Measurements from ENCODE around the gene RPS19.

RPS19 gene

DNA sequence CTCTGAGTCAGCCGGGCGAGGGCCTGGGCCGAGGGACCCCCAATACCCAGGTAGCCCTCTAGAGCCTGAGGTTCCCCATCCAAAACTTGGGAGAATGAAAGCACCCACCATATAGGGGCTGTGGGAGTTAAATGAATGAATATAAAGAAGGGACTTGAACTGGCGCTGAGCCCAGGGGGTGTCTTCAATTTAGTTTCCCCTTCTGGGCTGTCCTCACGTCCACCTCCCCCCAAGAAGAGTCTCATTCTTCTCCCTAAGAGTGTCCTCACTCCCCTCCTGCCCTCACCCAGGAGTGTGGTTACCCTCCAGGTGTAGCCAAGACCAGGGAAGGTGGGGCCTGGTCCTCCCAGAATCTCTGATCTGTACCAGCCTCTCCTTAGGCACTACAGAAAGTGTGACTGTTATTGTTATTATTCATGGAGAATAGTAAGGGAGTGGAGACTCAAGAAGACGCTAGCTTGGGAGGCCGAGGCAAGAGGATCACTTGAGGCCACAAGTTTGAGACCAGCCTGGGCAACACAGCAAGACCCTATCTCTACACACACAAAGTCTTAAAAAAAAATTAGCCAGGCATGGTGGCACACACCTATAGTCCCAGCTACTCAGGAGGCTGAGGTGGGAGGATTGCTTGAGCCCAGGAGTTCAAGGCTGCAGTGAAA is 19.7 kb downstream of the RPS19 start:
- no peak for DNase-seq

GRCh38 chr19:41880329-41880708 is 20.3 kb downstream of the RPS19 start:
- DNase-seq: no peak

DNA sequence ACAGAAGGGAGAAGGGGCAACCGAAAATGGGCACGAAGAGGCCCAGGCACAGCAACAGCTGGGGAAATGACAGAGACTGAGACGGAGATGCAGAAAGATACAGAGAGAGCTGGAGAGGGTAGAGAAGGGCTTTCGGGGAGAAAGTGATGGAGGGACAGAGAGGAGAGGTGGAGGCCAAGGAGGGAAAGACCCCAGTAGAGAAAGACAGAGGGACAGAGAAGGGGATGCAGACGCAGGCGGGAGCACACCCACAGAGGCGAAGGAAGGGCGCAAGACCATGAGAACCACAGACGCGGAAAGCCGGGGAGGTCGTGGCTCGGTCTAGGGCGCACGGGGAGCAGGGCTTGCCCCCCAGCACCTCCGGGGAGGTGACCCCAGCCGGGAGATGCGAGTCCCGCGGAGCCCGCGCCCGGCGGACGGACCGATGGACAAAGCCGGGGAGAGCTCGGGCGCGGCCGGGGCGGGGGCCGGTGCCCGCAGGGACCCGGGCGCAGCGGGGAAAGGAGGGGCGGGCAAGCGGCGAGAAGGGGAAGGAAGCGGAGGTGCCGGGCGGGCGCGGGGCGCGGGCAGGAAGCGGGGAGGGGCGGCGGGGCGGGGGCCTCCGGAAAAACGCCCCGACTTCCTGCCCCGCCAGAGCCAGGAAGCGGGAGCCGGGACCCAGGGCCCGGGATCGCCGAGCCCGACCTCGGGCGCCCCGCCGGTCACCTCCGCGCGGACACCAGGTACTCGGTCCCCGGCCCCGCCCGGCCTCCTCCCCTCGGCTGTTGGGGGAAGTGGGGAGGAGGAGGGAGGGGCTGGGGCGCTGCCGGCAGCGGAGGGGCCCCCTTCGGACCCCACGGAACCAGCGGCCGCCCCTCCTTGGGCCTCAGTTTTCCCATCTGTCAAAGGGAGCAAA is 22.8 kb downstream of the RPS19 start, which contains the start of gene ARHGEF1:
TSS of gene ARHGEF1 (plus strand) at position 617 of the 895 bp plus-strand sequence. CDS start 4,899 bp downstream, outside the sequence.
- no peak for DNase-seq

- DNase-seq: no peak
Observed at GRCh38 chr19:41883463-41883820, 23.4 kb downstream of the RPS19 start.

DNA sequence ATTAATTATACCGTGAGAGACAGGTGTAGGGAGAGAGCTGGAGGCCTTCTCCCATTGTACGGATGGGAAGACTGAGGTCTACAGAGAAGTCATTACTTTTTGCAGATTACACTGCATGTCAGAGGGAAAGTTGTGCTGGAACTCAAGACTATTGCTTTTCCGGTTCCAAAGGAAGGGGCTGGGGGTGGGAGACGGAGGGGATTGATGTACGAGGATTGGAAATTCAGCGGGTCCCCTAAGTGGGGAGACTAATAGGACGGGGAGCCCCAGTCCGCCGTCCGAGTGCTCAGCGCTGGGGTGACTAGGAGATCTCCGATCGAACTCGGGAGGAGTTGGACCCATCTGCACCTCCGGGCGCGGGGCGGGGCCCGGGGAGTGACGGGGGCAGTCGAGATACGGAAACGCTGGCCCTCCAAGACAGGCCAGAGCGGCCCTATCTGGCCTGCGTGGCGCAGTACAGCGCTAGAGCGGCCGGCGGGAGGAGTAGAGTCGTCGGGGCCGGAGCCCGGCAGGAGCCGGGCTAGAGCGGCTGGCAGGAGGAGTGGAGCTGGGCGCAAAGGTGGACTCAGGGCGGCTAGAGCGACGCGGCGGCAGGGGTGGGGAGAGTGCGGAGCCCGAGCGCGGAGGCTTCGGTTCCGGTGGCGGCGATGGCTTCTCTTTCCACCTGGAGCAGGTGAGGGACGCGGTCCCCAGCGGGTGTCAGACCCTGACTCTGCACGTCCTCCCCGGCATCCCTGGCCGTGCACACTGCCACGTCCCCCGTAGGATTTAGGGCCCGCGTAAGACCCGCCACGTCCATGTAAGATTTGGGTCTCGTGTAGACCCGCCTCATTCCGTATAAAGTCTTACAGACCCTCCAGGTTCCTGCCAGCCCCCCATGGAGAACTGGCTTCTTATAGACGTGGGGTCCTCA is 24.0 kb downstream of the RPS19 start:
- peak; percentile 97 for DNase-seq

- no peak for DNase-seq
Observed at GRCh38 chr19:41886761-41887710, 27.0 kb downstream of the RPS19 start.

DNA sequence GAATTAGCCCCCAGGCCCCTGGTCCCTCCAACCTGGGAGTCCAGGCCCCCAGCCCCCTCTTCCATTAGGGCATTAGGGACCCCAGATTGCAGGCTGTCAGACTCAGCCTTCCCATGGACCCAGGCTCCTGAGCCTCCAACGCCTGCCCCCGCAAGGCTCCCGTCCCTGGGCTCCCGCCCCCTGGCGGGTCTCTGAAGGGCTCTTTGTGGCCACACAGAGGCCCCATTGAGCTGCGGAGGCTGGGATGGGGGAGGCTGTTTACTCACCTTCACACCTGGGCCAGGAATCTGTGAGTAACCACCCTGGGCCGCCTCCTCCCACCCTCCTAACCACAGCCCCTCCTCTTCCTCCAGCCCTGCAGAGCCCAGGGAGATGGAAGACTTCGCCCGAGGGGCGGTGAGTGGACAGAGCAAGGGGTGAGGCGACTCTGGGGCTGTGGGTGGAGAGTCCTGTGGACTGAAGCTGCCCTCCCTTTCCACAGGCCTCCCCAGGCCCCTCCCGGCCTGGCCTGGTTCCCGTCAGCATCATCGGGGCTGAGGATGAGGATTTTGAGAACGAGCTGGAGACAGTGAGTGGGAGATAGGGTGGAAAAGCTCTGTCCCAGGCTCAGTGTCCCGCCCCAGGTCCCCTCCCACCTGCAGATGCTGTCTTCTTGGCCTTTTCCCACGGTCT is 27.8 kb downstream of the RPS19 start:
- DNase-seq: peak; percentile 79

DNA sequence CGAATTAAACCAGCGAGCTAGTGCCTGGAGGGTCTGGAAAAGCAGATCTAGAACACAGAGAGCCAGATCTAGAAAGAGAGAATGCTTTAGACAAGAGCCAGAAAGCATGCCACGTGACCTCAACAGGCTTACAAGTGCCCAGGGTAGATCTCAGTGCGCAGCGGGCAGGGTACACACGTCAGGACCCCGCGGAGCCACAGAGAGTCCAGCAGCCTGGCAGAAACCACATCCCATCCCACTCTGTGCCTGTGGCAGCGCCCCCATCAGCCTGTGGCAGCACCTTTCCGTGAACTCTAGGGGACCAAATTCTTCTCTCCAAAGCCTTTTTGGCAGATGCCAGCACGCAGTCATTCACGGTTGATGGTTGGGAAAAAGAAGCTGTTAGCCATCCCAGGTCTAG is 28.9 kb downstream of the RPS19 start:
- DNase-seq: no peak

GRCh38 chr19:41889896-41890295 is 29.8 kb downstream of the RPS19 start:
- no peak for DNase-seq

GRCh38 chr19:41890936-41891335 is 30.9 kb downstream of the RPS19 start:
- no peak for DNase-seq

GRCh38 chr19:41892173-41892902 is 32.3 kb downstream of the RPS19 start:
- DNase-seq: no peak

DNA sequence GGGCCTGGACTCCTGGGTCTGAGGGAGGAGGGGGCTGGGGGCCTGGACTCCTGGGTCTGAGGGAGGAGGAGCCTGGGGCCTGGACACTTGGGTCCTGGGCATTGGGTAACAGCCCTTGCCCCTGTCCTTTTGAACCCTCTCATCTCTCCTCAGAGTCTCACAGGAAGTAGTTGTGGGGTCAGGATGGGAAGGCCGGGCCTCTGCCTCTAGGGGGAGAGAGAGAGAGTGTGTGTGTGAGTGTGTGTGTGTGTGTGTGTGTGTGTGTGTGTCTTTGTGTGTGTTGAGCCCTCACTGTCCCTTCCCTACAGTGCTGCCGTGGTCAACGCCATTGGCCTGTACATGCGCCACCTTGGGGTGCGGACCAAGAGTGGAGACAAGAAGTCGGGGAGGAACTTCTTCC is 33.8 kb downstream of the RPS19 start:
- no peak for DNase-seq

DNA sequence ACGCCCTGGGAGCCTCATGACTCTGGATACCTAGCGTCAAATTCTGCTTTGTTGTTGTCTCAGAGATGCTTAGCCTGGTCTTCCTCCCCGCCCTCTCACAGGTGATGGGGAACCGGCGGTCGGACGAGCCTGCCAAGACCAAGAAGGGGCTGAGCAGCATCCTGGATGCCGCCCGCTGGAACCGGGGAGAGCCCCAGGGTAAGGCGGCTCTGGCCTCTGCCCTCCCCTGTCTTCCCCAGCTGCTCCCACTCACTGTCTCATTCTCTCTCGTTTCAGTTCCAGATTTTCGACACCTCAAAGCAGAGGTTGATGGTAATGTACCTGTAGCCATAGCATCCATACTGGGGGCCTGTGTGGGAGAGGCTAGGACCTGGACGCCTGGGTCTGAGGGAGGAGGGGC is 34.3 kb downstream of the RPS19 start:
- no peak for DNase-seq

- no peak for DNase-seq
Observed at GRCh38 chr19:41895745-41896580, 35.9 kb downstream of the RPS19 start.

DNA sequence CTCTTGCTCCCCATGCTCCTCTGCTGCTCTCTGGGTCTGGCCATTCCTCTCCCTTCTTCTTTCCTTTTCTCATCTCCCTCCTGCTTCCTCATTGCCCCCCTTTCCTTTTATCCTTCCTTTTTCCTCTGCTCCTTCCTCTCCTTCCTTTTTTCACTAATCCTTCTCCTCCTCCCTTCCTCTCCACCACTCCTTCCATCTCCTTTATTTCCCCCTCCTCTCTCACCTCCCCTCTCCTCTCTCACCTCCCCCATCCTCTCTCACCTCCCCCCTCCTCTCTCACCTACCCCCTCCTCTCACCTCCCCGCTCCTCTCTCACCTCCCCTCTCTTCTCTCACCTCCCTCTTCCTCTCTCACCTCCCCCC is 36.5 kb downstream of the RPS19 start:
- no peak for DNase-seq

- no peak for DNase-seq
Observed at GRCh38 chr19:41897181-41897580, 37.1 kb downstream of the RPS19 start.

DNA sequence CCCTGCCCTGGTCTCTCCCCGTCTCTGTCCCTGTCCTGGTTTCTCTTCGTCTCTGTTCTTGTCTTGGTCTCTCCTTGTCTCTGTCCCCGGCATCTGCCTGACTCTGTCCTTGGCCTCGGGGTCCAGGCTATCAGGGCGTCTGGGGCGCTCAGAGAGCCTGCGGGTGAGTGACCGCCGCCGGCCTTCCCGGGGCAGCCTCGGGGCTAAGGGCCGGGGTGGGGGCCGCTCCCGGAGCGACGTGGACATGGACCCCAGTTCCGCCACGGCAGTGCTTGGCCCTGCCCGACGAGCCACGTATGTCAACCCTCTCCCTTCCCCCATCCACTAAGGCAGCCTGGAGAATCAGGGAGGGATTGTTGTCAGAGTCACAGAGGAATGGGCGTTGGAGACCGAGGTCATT is 37.8 kb downstream of the RPS19 start:
- no peak for DNase-seq

GRCh38 chr19:41898235-41898634 is 38.2 kb downstream of the RPS19 start:
- no peak for DNase-seq

- no peak for DNase-seq
Observed at GRCh38 chr19:41901707-41902360, 41.8 kb downstream of the RPS19 start.

Data from NCI-H2029 (cell line).